GM13977 (cell line): Measurements from ENCODE around the gene PTPN14.

Experiments used
- DNase-seq: peaks from one replicate; pipeline ENCODE4 v3.0.0; 2012; ENCODE audit warnings: low spot score
- CTCF ChIP-seq: IDR thresholded peaks from 2 replicates; pipeline ENCODE4 v1.5.1; 2012; ENCODE audit warnings: mild to moderate bottlenecking, control low read depth; ENCODE audit not compliant: insufficient read depth; ENCODE audit errors: extremely low read depth, missing control alignments
- in situ Hi-C: fragments of 300-500 bp; cut with MboI; formaldehyde crosslinking; loops from one replicate; pipeline ENCODE4 v1.12.0; 2022; ENCODE audit warnings: low sequenced_read_pairs, low pct_unique_long_range_greater_than_20kb, mixed read lengths, inconsistent platforms; ENCODE audit not compliant: unreplicated experiment

Gene PTPN14

GRCh38 chr1:214385428-214385827 lies 166.0 kb downstream of the PTPN14 start:
- in situ Hi-C loops, result no loop called here
- DNase-seq, result no peak
- no peak for TF ChIP-seq CTCF

- in situ Hi-C loops, result no loop called here
- no peak for TF ChIP-seq CTCF
- no peak for DNase-seq
Observed at GRCh38 chr1:214384373-214385079, 166.9 kb downstream of the PTPN14 start.

GRCh38 chr1:214383381-214384372 lies 167.7 kb downstream of the PTPN14 start:
- no peak for TF ChIP-seq CTCF
- in situ Hi-C loops, result no loop called here
- DNase-seq, result no peak

- no peak for TF ChIP-seq CTCF
- in situ Hi-C loops, result no loop called here
- no peak for DNase-seq
Observed at GRCh38 chr1:214380986-214381695, 170.3 kb downstream of the PTPN14 start.

- in situ Hi-C loops, result no loop called here
- no peak for DNase-seq
- TF ChIP-seq CTCF, result no peak
Observed at GRCh38 chr1:214380396-214380795, 171.0 kb downstream of the PTPN14 start.

- in situ Hi-C loops, result no loop called here
- no peak for DNase-seq
- no peak for TF ChIP-seq CTCF
Observed at GRCh38 chr1:214379236-214379970, 172.0 kb downstream of the PTPN14 start.
